MM.1S (cell line): ENCODE measurements around the gene NRN1.
A peak's percentile ranks its signal among the peaks of the same experiment; 100 is the strongest.

Source experiments
- DNase-seq: peaks from one replicate; pipeline ENCODE4 v3.0.0-alpha.2; 2015
- H2AFZ ChIP-seq: fragments of 300-600 bp; sonication (generic); 2 replicates; pipeline ENCODE4 v1.6.0; 2016; ENCODE audit warnings: antibody characterized with exemption, low read length
- H3F3A ChIP-seq: fragments of 300-600 bp; sonication (generic); 2 replicates; pipeline ENCODE4 v1.6.1; 2016; ENCODE audit warnings: mild to moderate bottlenecking, antibody characterized with exemption, low read length, moderate library complexity, mixed read lengths; ENCODE audit not compliant: insufficient read depth
- H3K27ac ChIP-seq: fragments of 300-600 bp; sonication (generic); 2 replicates; pipeline ENCODE4 v1.5.1; 2016; ENCODE audit warnings: mild to moderate bottlenecking, low read length
- H3K27me3 ChIP-seq: fragments of 300-600 bp; sonication (generic); replicated peaks from 2 replicates; pipeline ENCODE4 v1.6.0; 2016; ENCODE audit warnings: low read length; ENCODE audit not compliant: insufficient read depth
- H3K36me3 ChIP-seq: fragments of 300-600 bp; sonication (generic); replicated peaks from 2 replicates; pipeline ENCODE4 v1.6.1; 2016; ENCODE audit warnings: mild to moderate bottlenecking, low read length, mixed read lengths; ENCODE audit not compliant: insufficient read depth
- H3K4me1 ChIP-seq: fragments of 300-600 bp; sonication (generic); 2 replicates; pipeline ENCODE4 v1.6.1; 2016; ENCODE audit warnings: low read length, mixed read lengths
- H3K4me2 ChIP-seq: fragments of 300-600 bp; sonication (generic); 2 replicates; pipeline ENCODE4 v1.6.0; 2016; ENCODE audit warnings: low read depth, low read length
- H3K4me3 ChIP-seq: fragments of 300-600 bp; sonication (generic); 2 replicates; pipeline ENCODE4 v1.5.1; 2016; ENCODE audit warnings: low read length, mixed read lengths
- H3K79me2 ChIP-seq: fragments of 300-600 bp; sonication (generic); 2 replicates; pipeline ENCODE4 v1.6.1; 2016; ENCODE audit warnings: mixed run types, low read length, mixed read lengths
- H3K9ac ChIP-seq: fragments of 300-600 bp; sonication (generic); 2 replicates; pipeline ENCODE4 v1.6.1; 2016; ENCODE audit warnings: low read length, mixed read lengths
- H3K9me2 ChIP-seq: fragments of 300-600 bp; sonication (generic); replicated peaks from 2 replicates; pipeline ENCODE4 v1.6.1; 2016; ENCODE audit warnings: mild to moderate bottlenecking, low read length, mixed read lengths; ENCODE audit not compliant: insufficient read depth
- H3K9me3 ChIP-seq: fragments of 300-600 bp; sonication (generic); replicated peaks from 2 replicates; pipeline ENCODE4 v1.6.1; 2016; ENCODE audit warnings: mild to moderate bottlenecking, low read length, mixed read lengths; ENCODE audit not compliant: insufficient read depth
- H4K20me1 ChIP-seq: fragments of 300-600 bp; sonication (generic); 2 replicates; pipeline ENCODE4 v1.6.1; 2016; ENCODE audit warnings: mild to moderate bottlenecking, low read length, moderate library complexity, mixed read lengths; ENCODE audit not compliant: insufficient read depth
- CTCF ChIP-seq: fragments of 300-600 bp; sonication (generic); IDR thresholded peaks from 2 replicates; pipeline ENCODE4 v1.5.1; 2016; ENCODE audit warnings: antibody characterized with exemption, low read length, mixed read lengths
- EZH2 ChIP-seq: fragments of 300-600 bp; sonication (generic); optimal IDR thresholded peaks from 2 replicates; pipeline ENCODE3; 2017; ENCODE audit warnings: low read depth, mild to moderate bottlenecking, antibody characterized with exemption, low read length, mixed read lengths
- EZH2phosphoT487 ChIP-seq: fragments of 300-600 bp; sonication (generic); IDR thresholded peaks from 2 replicates; pipeline ENCODE4 v1.6.1; 2018; ENCODE audit warnings: antibody characterized with exemption, low read length

NRN1 gene

GRCh38 chr6:6006006-6006427, 708 bp downstream of the NRN1 start:
- Histone ChIP-seq H3K9ac (peak overlapping the region; percentile 41; the same call in 1 of the 2 replicates), H4K20me1 (no peaks in the 10 kb centered on the region), H3K27me3 (peaks cover 17% of the 10 kb centered on the region), H3K4me2 (peak overlapping the region; percentile 98), H2AFZ (peak overlapping the region; percentile 77), H3K27ac (no peak overlapping the region), H3K9me2 (no peaks in the 10 kb centered on the region), H3K4me1 (peaks cover 10% of the 10 kb centered on the region), H3K4me3 (peak overlapping the region; percentile 85), H3K79me2 (0 out of 2 replicates have a peak, but pooled peaks cover 4% of the 10 kb centered on the region), H3K36me3 (no peaks in the 10 kb centered on the region), H3F3A (peaks cover 29% of the 10 kb centered on the region), H3K9me3 (no peaks in the 10 kb centered on the region)
- DNase-seq, result no peak
- TF ChIP-seq EZH2phosphoT487, result no peak
- TF ChIP-seq EZH2, result no peak
- TF ChIP-seq CTCF, result no peak

- no peaks in the 10 kb centered on the region for H4K20me1 ChIP-seq
- H3K9me3 ChIP-seq, result no peaks in the 10 kb centered on the region
- H3K27me3 ChIP-seq, result peaks cover 17% of the 10 kb centered on the region
- H3K4me1 ChIP-seq, result peaks cover 10% of the 10 kb centered on the region
- no peak overlapping the region for H2AFZ ChIP-seq
- H3K79me2 ChIP-seq, result 0 out of 2 replicates have a peak, but pooled peaks cover 4% of the 10 kb centered on the region
- no peaks in the 10 kb centered on the region for H3K9me2 ChIP-seq
- H3F3A ChIP-seq, result peaks cover 29% of the 10 kb centered on the region
- no peaks in the 10 kb centered on the region for H3K36me3 ChIP-seq
- peak overlapping the region; percentile 98 for H3K4me2 ChIP-seq
- TF ChIP-seq EZH2phosphoT487, result no peak
- no peak for TF ChIP-seq EZH2
- no peak for TF ChIP-seq CTCF
- H3K27ac ChIP-seq, result no peak overlapping the region
- peak overlapping the region; percentile 85 for H3K4me3 ChIP-seq
- no peak overlapping the region; the same call in 1 of the 2 replicates for H3K9ac ChIP-seq
- DNase-seq, result no peak
Observed at GRCh38 chr6:6005051-6006005, 1.4 kb downstream of the NRN1 start.

GRCh38 chr6:6004390-6004995, 2.2 kb downstream of the NRN1 start:
- peaks cover 17% of the 10 kb centered on the region for H3K27me3 ChIP-seq
- H3K27ac ChIP-seq, result no peak overlapping the region
- H2AFZ ChIP-seq, result peak overlapping the region; percentile 59; the same call in 1 of the 2 replicates
- H3K9me2 ChIP-seq, result no peaks in the 10 kb centered on the region
- H3K4me1 ChIP-seq, result peaks cover 10% of the 10 kb centered on the region
- H3K79me2 ChIP-seq, result 0 out of 2 replicates have a peak, but pooled peaks cover 4% of the 10 kb centered on the region
- peak overlapping the region; percentile 67 for H3K4me3 ChIP-seq
- DNase-seq, result no peak
- no peaks in the 10 kb centered on the region for H4K20me1 ChIP-seq
- H3F3A ChIP-seq, result peaks cover 29% of the 10 kb centered on the region
- no peaks in the 10 kb centered on the region for H3K9me3 ChIP-seq
- H3K4me2 ChIP-seq, result peak overlapping the region; percentile 71; the same call in 1 of the 2 replicates
- peak overlapping the region; percentile 56; the same call in 1 of the 2 replicates for H3K9ac ChIP-seq
- no peak for TF ChIP-seq EZH2
- no peak for TF ChIP-seq CTCF
- no peak for TF ChIP-seq EZH2phosphoT487
- no peaks in the 10 kb centered on the region for H3K36me3 ChIP-seq
